HG02970 (cell line): ENCODE data around the gene DHRS13.
"Not testable (repeated sequence)": the region's sequence is repeated elsewhere in the genome, so short reads cannot be mapped to it uniquely, and the experiment has no call there.

ENCODE experiments used
- ATAC-seq: cut with Tn5 transposase; IDR thresholded peaks from one replicate; pipeline ENCODE4 v1.9.1; 2021; ENCODE audit warnings: mild to moderate bottlenecking, moderate library complexity, moderate number of reproducible peaks; ENCODE audit not compliant: unreplicated experiment, low FRiP score

The DHRS13 gene

DNA sequence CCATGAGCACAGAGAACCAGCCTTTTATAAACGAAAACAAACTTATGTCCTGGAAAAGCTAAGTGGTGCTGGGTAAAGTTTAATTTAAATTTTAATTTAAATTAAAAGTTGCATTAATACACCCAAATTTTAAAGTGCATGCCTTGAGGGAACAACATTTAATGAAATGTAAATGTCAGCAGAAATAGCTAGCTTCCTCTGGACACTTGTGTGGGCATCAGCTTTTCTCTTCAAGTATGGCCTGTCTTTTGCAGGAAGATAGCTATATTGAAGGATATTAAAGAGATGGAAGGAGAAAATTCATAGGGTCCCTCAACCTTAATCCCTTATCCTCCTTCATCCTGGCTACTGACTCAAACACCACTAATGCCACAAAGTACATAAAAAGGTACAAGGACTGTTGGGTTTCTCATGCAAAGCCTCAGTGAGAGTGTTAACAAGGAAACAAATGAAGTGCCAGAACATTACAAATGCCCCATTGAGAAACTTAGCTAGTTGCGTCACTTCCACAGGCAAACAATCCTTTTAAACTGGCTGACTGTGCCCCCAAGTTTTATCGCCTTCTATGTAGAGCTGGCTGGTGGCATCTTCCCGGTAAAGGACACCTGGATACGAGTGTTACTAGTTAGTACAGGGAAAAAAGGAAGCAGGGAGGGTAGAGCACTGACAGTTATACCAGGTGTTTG lies 34.3 kb upstream of the DHRS13 start:
- no peak for ATAC-seq

DNA sequence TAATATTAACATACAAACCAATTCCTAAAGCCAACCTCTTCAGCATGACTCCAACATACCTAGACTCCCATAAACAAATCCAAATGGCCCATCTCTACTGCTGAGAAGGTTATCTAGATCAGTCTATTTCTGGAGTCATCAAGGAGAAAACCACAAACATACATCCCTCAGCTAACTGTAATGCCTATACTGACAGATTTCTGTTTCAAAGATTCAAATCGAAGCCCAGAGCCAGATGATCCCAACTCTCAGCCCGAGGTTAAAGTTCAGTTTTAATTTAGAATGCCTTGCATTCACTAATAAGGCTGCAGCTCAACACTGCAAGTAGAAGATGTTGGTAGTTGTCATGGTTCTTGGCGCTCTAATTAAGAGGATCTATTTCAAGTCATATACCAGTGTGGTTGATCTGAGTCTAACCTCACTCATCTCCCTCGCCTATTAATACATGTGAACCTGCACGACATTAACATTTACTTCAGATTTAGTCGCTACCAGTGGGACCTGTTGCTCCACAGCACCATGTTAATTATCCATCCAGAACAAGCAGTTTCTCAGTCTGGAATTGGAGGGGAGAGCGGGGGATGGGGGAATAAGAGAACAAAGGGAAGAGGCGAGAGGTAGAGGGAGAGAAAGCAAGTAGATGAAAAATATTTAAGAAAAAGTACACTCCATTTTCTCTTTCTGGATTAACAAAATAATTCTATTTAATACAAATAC lies 33.0 kb upstream of the DHRS13 start:
- ATAC-seq, result no peak

DNA sequence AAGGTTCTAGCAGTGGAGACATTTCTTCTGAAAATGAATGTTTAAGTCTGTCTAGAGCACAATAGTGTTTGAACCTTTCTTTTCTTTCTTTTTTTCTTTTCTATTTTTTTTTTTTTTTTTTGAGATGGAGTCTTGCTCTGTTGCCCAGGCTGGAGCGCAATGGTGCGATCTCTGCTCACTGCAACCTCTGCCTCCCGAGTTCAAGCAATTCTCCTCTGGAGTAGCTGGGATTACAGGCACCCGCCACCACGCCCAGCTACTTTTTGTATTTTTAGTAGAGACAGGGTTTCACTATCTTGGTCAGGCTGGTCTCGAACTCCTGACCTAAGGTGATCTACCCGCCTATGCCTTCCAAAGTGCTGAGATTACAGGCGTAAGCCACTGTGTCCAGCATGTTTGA lies 31.6 kb upstream of the DHRS13 start:
- not testable (repeated sequence) for ATAC-seq

DNA sequence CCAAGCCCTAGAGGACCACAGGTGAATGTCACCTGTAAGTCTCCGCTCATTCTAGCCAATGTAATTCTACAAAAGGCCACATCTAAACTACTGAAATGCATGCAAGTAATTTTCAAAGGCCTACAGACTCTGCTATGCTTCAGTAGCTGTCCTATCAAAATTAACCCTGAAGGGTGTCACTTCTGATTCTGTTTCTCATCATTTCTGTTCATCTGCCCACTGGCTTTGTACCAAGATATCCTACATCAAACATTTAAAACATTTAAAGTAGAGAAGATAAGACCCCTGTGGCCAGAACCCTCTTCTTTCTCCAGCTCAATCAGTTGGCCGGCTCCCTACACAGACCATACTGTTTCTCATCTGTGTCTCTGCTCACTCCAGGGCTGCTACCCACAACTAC lies 26.9 kb upstream of the DHRS13 start:
- ATAC-seq, result no peak

DNA sequence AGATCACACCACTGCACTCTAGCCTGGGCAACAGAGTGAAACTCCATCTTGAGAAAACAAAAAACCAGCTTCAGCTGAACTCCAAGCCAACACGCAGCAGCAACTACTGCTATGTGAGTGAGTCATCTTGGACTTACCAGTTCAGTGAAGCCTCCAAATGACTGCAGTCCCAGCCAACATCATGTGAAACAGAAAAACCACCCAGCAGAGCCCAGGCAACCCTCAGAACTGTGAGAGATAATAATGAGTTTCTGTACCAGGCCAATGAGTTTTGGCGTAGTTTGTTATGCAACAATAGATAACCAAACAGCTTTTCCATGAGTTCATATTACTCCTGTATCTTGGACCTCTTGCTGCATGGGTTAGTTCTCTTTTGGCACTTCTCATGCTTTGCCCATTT lies 25.2 kb upstream of the DHRS13 start:
- no peak for ATAC-seq

DNA sequence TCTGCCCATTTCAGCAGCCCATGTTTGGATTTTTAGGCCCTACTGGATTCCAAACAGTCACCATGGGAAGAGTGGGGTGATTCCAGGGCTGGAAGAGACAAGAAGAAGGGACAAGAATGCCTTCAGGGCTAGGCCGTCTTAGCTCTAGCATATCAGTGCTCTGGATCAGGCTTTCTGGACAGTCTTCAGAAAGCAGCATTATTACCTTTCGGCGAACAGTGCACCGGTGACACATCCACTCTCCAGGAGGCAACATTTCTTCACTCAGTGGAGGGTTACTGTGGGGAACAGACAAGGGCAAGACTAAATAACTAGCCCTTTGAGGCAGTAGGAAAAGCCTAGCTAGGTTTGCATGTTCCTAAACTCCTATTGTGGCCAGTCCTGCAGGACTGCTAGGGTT lies 23.9 kb upstream of the DHRS13 start:
- no peak for ATAC-seq

DNA sequence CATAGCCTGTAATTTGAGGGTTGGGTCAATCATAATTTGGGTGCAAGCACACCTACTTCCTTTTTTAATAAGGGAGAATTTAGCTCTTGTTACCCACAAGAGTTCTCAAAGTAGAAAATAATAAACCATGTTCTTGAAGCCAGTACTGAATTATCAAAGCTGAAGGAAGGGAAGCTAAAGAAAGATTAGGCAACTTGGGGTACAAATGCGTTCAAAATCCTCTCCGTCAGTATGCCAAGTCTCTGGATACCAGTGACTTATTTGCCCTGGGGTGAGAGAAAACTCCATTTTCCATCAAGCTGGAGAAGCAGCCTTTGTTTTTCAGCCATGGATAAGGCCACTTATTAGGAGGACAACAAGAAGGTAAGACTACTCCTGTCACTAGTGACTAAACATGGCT lies 23.5 kb upstream of the DHRS13 start:
- ATAC-seq, result no peak

DNA sequence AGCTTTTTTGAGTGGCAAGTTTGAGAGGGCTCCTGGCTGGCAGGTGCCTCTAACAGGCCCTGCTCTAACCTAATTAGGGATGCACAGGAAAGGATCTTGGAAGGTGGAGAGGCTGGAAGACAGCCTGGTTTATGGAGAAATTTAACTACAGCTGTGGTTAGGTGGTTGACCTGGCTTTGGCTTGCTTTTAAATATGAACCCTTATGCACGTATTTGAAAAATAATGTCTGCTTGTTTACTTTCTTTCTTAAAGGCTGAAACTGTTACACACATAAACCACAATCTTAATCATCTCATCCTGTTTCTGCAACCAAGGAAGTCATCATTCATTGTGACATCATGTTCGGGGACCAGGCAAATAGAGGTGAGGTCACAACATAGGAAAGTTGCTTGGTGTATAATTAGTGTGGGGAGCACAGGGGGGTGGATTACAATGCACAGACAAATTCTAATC lies 23.1 kb upstream of the DHRS13 start:
- ATAC-seq, result no peak

DNA sequence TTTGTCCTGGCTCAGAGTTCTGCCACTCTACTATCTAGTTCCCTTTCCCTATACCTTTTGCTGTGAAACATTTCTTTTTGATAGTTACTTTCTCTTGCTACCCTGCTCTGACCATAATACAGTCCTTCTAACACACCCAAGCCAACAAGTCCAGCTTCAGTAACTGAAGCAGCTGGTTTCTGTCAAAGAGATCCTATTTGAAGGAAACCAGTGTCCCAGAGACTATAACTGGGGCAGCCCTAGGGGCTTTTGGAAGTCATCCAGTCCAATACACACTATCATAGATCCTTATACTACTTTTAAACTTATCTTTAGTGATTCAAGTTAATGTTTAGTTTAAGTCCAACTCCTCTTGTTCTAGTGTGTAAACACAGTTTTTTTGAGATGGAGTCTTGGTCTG lies 17.3 kb upstream of the DHRS13 start:
- ATAC-seq, result no peak

DNA sequence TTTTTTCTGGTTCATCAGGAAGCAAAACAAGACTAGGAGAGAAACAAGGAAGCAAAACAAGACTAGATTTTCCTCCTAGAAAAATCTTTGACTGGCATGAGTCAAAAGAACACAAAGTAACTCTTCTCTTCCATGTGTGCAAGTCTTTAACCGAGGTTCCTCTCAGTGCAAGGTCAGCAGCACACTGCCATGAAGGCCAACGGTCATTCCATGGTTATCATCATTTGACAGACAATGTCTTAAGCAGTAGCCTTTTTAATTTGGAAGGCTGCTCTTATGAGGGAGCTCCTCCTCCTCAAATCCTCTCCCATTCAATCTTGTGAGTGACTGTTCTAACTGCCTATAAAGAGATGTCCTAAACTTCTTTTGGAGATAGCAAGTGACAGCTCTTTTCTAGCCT lies 15.4 kb upstream of the DHRS13 start:
- ATAC-seq, result no peak

DNA sequence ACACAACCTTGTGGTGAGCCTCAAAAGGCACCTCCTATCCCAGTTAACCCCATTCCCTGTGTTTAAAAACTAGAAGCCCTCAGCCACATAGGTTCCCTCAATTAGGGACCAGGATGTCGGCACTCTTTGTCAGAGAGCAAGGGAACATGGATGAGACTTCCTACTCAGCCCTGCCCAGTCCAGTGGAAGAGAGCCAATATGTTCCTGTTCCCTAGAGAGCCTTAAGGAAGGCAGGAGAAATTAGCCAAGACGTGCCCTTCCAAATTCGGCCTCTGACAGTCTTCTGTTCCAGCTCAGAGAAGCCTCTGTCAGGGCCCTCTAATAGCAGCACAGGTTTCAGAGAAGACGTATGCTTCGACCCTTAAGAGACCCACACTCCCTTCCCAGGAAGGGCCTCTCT lies 14.6 kb upstream of the DHRS13 start:
- no peak for ATAC-seq

DNA sequence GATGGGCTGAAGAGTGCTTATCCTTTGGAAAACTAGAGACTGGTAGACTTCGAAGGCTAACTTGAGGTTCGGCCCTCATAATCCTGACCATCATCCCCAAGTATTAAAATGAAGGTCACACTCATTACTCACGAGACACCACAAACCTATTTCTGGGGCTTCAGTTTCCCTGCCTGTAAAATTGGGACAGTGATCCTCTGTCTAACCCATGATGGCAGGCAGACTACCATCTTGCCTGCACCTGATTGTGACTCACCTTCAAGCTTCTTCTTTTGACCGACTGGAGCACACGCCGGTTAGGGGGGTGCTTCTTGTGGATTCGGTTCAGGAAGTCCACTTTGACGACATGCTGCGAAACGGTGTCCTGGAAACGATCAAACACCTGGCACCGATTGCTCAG lies 14.2 kb upstream of the DHRS13 start:
- no peak for ATAC-seq

DNA sequence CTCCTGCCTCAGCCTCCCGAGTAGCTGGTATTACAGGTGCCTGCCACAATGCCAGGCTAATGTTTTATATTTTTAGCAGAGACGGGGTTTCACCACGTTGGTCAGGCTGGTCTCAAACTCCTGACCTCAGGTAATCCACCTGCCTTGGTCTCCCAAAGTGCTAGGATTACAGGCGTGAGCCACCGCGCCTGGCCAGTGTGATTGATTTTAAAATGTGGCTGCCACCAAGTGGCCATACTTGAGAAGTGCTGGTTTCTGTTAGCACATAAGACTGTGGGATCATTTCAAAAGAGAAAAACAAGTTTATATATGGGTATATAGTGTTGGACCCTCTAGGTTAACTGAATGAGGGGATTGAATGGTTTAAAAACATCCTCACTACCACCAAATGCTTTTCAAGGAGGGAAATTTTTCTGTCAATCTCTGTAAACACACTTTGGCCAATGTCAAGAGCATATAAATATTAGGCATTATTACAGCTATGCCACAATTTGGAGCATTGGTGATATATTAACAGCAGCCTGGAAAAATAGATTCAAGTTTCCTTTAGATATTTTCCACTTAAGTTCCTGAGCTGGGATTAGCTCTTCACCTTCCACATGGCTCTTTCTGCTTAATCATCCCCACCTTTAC lies 13.5 kb upstream of the DHRS13 start:
- ATAC-seq, result no peak

DNA sequence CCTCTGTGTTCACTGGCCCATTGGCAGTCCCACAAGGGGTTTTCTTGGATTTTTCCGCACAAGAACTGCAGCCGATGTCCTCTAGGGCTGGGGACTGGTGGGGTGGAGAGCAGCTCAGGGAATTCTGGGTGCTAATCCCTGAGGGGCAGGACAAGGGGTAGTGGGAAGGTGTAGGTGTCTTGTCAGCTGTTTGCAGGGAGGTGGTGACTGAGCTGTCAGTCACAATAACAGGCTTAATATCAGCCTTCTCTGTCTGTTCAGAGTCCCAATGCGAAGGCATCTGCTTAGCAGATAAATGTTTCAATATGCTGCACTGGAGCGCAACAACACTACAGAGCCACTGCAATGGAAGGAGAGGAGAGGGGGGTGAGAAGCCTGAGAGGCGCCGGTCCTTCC lies 10.1 kb upstream of the DHRS13 start:
- no peak for ATAC-seq

DNA sequence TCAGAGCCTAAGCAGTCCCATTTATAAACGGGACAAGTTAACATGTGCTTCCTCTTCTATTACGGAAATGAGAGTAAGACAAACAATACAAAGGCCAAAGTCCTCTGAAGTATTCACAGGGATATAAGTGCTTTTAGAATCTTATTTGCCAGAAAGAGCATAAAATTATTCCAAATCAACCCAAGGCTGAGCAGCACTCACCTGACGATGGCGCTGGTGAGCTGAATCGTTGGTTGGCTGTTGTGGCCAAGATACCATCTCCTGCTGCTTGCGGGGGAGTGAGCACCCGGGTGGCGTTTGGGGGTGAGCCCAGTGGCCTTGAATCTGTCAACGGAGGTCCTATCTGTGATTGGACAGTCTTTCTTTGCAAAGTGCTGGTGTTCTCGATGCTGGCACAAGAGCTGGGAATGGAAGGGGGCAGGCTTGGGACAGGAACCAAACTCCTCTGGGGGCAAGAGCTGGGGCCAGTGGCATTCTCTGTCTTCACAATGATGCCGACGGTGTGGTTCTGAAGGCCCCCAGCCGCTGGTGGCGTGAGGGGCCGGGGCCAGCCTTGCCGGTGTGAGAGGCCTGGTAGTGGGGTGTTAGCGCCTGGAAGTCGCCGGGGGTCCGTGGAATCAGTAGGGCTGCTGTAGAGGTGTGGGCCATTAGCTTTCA lies 9.5 kb upstream of the DHRS13 start:
- no peak for ATAC-seq

DNA sequence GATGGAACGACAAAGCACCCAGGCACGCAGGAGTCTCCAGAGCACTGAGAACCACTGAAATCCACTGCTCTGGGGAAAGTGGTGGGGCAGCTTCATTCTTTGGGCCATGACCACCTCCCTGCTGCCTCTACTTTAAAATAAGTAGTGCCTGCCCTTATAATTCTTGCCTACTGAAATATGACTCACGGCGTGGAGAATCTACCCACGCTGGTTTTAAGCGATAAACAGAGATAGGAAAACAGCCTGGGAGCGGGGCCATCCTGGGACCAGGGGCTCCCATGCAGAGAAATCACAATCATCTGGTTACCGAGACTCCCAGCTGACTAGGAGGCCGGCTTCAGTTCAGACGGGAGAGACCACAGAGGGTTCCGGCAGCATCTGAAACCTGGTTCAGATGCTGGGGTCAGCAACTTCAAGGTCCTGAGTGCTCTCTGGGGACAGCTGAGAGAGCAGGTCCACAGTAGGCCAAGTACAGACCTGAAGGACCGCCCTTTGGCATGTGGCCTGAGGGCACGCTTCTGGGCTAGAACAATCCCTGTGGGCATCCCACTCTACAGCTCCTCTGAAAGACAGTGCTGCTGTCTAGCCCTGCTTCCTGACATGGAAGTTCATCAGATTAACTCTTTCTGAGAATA lies 8.6 kb upstream of the DHRS13 start:
- no peak for ATAC-seq

DNA sequence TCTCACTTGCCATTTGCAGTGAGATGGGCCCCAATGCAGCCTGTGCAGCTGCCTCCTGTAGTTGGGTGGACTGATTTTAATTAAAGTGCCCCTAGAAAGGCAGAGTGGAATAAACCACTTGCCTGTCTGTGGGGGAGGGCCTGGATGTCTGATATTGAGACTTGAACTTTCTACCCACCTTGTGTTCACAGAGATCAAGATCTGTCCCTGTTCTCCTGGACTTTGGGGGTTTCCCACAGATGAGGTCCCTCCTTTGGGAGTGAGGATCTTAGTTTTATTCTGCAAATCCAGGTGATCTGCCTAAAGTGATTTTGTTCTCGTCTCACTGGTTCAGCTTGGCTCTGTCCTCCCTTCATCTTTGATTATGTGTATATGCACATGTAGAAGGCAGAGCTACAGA lies 7.7 kb upstream of the DHRS13 start:
- no peak for ATAC-seq

DNA sequence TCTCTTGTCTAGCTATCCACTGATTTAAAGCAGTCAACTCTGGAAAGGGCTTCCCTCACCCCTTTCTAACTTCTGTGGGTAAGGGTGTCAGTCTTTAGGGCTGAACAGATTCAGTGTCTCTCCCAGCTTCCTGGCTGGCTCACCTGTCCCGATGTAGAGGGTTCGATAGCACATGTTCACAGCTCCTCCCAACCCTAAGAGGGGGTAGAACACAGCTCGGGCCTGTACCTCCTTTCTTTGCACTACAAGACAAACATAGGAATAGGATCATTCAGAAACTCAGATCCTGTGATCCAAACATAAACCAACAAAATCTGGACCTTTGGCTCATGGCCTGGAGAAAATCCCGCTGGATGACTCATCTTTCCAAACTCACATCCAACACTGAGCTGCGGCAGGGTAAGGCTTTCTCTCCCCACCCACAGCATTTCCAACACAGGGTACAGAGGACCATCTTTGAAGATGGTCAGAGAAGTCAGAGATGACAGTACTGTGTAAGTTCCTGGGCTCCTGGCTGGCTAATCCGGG lies 5.8 kb upstream of the DHRS13 start:
- no peak for ATAC-seq

DNA sequence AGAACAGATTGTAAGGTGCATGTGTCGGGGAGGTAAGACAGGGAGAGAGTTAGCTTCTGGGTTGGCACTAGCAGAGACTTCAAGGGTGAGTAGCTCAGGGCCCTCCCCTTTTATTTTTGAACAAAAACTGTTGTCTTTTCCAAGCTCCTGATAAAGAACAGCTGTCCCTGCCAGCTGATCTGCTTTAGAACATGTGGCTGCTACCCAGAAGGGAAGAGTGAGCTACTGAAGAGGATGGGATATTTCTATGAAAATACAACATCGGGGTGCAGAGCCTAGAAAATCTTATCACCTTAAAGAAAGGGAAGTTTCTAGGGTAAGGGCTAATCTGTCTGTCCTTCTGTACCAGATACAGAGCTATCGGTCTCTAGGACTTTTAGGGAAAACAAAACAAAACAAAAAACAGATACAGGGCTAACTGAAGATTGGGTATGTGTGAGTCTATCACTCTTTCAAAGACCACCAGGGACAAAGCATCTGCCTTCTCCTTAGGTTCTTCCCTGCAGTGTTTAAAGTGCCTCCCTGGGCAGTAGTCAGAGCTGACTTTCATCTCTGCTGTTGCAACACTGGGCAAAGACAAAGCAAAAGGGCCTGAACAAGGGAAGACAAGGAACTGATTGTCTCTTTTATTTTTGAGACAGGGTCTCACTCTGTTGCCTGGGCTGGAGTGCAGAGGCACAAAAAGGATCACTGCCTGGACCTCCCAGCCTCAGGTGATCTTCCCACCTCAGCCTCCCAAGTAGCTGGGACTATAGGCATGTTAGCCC lies 5.0 kb upstream of the DHRS13 start:
- no peak for ATAC-seq
